GM12865 (cell line): ENCODE data around the gene CCDC50.

ENCODE experiments used
- DNase-seq: peaks from one replicate; pipeline ENCODE4 v3.0.0; 2010; ENCODE audit warnings: low read depth
- H3K4me3 ChIP-seq: 2 replicates; pipeline ENCODE4 v1.5.1; 2011; ENCODE audit warnings: mild to moderate bottlenecking, low read depth, low read length, control low read depth
- CTCF ChIP-seq: IDR thresholded peaks from 2 replicates; pipeline ENCODE4 v1.5.1; 2011; ENCODE audit warnings: low read length, control low read depth, low read depth, inconsistent platforms; ENCODE audit not compliant: insufficient read depth; ENCODE audit errors: missing control alignments

The CCDC50 gene

GRCh38 chr3:191397771-191398170 is 68.6 kb downstream of the CCDC50 start:
- H3K4me3 ChIP-seq, result no peak overlapping the region
- no peak for TF ChIP-seq CTCF
- DNase-seq, result no peak

- no peak overlapping the region for H3K4me3 ChIP-seq
- DNase-seq, result no peak
- TF ChIP-seq CTCF, result no peak
Measured at GRCh38 chr3:191398607-191399006, 69.4 kb downstream of the CCDC50 start.

- no peak for TF ChIP-seq CTCF
- H3K4me3 ChIP-seq, result no peak overlapping the region
- DNase-seq, result no peak
Measured at GRCh38 chr3:191399918-191400317, 70.7 kb downstream of the CCDC50 start.

- no peak for TF ChIP-seq CTCF
- no peak overlapping the region for H3K4me3 ChIP-seq
- no peak for DNase-seq
Measured at GRCh38 chr3:191401775-191402357, 72.7 kb downstream of the CCDC50 start.

- no peak for DNase-seq
- H3K4me3 ChIP-seq, result no peak overlapping the region
- no peak for TF ChIP-seq CTCF
Measured at GRCh38 chr3:191409791-191410359, 80.7 kb downstream of the CCDC50 start.

- no peak for TF ChIP-seq CTCF
- no peak for DNase-seq
- H3K4me3 ChIP-seq, result no peak overlapping the region
Measured at GRCh38 chr3:191412759-191413158, 83.6 kb downstream of the CCDC50 start.

GRCh38 chr3:191414286-191414685 is 85.1 kb downstream of the CCDC50 start:
- no peak overlapping the region for H3K4me3 ChIP-seq
- DNase-seq, result no peak
- no peak for TF ChIP-seq CTCF
